HG03108 (cell line): ENCODE measurements around the gene NAXD.

ENCODE experiments used
- ATAC-seq: cut with Tn5 transposase; IDR thresholded peaks from one replicate; pipeline ENCODE4 v1.9.1; 2021; ENCODE audit warnings: moderate library complexity; ENCODE audit not compliant: unreplicated experiment

The NAXD gene

GRCh38 chr13:110689041-110689440 lies 73.7 kb downstream of the NAXD start:
- ATAC-seq: no peak
